Measurements from ENCODE around the gene NKD1.

The NKD1 gene

GRCh38 chr16:50616386-50616785, 68.2 kb downstream of the NKD1 start:
- no peak for DNase-seq

- no peak for DNase-seq
These were observed 68.9 kb downstream of the NKD1 start for GRCh38 chr16:50616883-50617645.

GRCh38 chr16:50617646-50618184, 69.5 kb downstream of the NKD1 start:
- no peak for DNase-seq

- no peak for DNase-seq
These were observed 70.2 kb downstream of the NKD1 start for GRCh38 chr16:50618238-50618918.

GRCh38 chr16:50619702-50620491, 71.7 kb downstream of the NKD1 start:
- DNase-seq, result no peak

- DNase-seq, result no peak
These were observed 72.7 kb downstream of the NKD1 start for GRCh38 chr16:50620646-50621451.

GRCh38 chr16:50621452-50621792, 73.2 kb downstream of the NKD1 start:
- no peak for DNase-seq

GRCh38 chr16:50622029-50622428, 73.8 kb downstream of the NKD1 start:
- no peak for DNase-seq

GRCh38 chr16:50622643-50623369, 74.6 kb downstream of the NKD1 start:
- DNase-seq, result no peak

- DNase-seq, result no peak
These were observed 76.3 kb downstream of the NKD1 start for GRCh38 chr16:50624449-50624970.

GRCh38 chr16:50625374-50625773, 77.2 kb downstream of the NKD1 start:
- DNase-seq, result no peak

GRCh38 chr16:50626868-50627267, 78.7 kb downstream of the NKD1 start:
- DNase-seq, result no peak

- DNase-seq, result peak; percentile 34 to 42
These were observed 79.2 kb downstream of the NKD1 start for GRCh38 chr16:50627419-50627818.

GRCh38 chr16:50628156-50628802, 80.1 kb downstream of the NKD1 start:
- no peak for DNase-seq

GRCh38 chr16:50629334-50629733, 81.1 kb downstream of the NKD1 start:
- DNase-seq, result no peak

GRCh38 chr16:50630394-50631020, 82.3 kb downstream of the NKD1 start:
- no peak for DNase-seq

GRCh38 chr16:50631249-50631984, 83.2 kb downstream of the NKD1 start:
- no peak for DNase-seq

- DNase-seq, result no peak
These were observed 83.9 kb downstream of the NKD1 start for GRCh38 chr16:50631985-50632576.

Measured in activated CD4-positive, alpha-beta T cell treated with anti-CD3 and anti-CD28 coated beads, Interleukin-2, amount 50 U/mL, for 4 hours (primary cell).